Panc1 (cell line): ENCODE data around the gene VWA5B1.

Experiments used
- TF ChIP-seq, protein P1 (sequence below): fragments of 450-650 bp; IDR thresholded peaks from 2 replicates; pipeline ENCODE4 v1.5.1; 2017; ENCODE audit warnings: mild to moderate bottlenecking
- TF ChIP-seq, protein P2 (sequence below), 2 experiments: IDR thresholded peaks; 2 replicates each; pipeline ENCODE4 v1.6.1; 2011 to 2012; ENCODE audit warnings: low read depth in 2 of 2, control low read depth in 1 of 2, low read length in 1 of 2, mild to moderate bottlenecking in 1 of 2, moderate library complexity in 1 of 2; ENCODE audit not compliant: insufficient read depth in 1 of 2

DNA sequence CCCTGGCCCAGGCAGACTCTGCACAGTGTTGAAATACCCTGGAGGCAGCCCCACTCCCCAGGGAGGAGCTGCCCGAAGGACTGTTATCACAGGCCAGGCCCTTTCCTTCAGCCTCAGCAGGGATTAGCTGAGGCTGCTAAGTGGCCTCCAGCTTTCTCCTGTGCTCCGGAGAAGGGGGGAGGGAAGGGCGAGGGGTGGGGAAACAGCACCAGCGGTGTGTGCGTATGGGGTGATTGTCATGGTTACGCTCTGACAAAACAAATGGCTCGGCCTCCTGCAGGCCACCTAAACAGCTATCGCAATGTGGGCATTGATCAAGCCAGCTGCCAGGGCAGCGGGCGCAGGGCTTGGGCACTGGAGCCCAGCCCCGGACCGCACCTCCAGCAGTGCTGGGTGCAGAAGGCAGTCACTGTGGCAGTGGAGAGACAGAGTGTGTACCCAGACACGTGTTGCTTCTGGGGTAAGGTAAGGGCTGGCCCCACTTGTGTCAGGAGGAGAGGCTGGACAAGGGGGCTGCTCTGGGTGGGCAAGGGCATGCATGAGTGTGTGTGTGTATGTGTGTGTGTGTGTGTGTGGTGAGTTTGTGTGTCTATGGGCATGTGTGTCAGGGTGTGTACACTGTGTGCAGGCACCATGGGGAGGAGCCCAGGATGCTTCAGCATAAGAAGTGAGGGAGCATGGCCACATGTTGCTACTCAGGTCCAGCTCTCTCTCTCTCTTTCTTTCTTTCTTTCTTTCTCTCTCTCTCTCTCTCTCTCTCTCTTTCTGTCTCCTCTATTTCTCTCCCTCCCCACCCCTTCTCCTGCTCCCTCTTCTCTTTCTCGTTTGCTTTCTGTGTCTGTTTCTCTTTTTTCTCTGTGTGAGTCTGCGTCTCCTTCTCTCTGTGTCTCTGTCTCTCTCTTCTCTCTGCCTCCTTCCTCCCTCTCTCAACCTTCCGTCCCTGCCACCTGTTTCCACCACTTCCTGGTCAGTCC, at the start of gene VWA5B1:
- TF ChIP-seq, protein P1, sequence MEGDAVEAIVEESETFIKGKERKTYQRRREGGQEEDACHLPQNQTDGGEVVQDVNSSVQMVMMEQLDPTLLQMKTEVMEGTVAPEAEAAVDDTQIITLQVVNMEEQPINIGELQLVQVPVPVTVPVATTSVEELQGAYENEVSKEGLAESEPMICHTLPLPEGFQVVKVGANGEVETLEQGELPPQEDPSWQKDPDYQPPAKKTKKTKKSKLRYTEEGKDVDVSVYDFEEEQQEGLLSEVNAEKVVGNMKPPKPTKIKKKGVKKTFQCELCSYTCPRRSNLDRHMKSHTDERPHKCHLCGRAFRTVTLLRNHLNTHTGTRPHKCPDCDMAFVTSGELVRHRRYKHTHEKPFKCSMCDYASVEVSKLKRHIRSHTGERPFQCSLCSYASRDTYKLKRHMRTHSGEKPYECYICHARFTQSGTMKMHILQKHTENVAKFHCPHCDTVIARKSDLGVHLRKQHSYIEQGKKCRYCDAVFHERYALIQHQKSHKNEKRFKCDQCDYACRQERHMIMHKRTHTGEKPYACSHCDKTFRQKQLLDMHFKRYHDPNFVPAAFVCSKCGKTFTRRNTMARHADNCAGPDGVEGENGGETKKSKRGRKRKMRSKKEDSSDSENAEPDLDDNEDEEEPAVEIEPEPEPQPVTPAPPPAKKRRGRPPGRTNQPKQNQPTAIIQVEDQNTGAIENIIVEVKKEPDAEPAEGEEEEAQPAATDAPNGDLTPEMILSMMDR = no peak
- TF ChIP-seq, protein P2, sequence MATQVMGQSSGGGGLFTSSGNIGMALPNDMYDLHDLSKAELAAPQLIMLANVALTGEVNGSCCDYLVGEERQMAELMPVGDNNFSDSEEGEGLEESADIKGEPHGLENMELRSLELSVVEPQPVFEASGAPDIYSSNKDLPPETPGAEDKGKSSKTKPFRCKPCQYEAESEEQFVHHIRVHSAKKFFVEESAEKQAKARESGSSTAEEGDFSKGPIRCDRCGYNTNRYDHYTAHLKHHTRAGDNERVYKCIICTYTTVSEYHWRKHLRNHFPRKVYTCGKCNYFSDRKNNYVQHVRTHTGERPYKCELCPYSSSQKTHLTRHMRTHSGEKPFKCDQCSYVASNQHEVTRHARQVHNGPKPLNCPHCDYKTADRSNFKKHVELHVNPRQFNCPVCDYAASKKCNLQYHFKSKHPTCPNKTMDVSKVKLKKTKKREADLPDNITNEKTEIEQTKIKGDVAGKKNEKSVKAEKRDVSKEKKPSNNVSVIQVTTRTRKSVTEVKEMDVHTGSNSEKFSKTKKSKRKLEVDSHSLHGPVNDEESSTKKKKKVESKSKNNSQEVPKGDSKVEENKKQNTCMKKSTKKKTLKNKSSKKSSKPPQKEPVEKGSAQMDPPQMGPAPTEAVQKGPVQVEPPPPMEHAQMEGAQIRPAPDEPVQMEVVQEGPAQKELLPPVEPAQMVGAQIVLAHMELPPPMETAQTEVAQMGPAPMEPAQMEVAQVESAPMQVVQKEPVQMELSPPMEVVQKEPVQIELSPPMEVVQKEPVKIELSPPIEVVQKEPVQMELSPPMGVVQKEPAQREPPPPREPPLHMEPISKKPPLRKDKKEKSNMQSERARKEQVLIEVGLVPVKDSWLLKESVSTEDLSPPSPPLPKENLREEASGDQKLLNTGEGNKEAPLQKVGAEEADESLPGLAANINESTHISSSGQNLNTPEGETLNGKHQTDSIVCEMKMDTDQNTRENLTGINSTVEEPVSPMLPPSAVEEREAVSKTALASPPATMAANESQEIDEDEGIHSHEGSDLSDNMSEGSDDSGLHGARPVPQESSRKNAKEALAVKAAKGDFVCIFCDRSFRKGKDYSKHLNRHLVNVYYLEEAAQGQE (IDR thresholded peaks at IDR 0.05; ENCODE audit: insufficient read depth in 1 of 2, low read depth in 2 of 2, low read length in 1 of 2) = no peak
